Uterus (tissue), 2 donors: ENCODE data around the gene CEP89.

Experiments used
- POLR2A ChIP-seq, 2 donors: fragments of 450-650 bp; IDR thresholded peaks; one replicate each; pipeline ENCODE4 v1.6.1; 2016; ENCODE audit warnings: antibody characterized with exemption in 2 of 2, mild to moderate bottlenecking in 1 of 2, moderate library complexity in 1 of 2
- TF ChIP-seq, protein P1 (sequence below), 4 experiments: fragments of 200-600 bp in 2 of 4; fragments of 450-650 bp in 2 of 4; sonication (generic) in 2 of 4; IDR thresholded peaks; one replicate each; pipeline ENCODE4 v1.5.1; 2016 to 2019; ENCODE audit warnings: antibody characterized with exemption in 4 of 4, mild to moderate bottlenecking in 2 of 4, moderate library complexity in 1 of 4

DNA sequence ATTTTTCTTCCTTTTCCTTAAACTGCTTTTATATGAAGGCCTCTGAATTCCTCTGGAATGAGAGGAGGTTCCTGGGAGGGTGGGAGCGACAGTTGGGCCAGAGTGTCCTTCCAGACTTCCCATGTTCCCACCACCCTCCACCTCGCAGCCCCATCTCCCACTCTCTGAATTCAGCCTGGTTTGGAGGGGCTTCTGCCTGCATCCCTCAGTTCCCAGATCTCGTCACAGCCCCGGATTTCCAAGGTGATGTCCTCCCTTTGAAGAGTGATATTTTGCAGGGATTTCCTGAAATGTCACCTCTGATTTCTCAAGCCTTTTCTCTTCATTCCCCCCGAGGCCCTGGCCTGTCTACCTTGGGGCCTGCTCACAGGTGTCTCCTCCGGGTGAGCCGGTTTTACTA is 85.5 kb downstream of the CEP89 start:
- TF ChIP-seq, protein P1, sequence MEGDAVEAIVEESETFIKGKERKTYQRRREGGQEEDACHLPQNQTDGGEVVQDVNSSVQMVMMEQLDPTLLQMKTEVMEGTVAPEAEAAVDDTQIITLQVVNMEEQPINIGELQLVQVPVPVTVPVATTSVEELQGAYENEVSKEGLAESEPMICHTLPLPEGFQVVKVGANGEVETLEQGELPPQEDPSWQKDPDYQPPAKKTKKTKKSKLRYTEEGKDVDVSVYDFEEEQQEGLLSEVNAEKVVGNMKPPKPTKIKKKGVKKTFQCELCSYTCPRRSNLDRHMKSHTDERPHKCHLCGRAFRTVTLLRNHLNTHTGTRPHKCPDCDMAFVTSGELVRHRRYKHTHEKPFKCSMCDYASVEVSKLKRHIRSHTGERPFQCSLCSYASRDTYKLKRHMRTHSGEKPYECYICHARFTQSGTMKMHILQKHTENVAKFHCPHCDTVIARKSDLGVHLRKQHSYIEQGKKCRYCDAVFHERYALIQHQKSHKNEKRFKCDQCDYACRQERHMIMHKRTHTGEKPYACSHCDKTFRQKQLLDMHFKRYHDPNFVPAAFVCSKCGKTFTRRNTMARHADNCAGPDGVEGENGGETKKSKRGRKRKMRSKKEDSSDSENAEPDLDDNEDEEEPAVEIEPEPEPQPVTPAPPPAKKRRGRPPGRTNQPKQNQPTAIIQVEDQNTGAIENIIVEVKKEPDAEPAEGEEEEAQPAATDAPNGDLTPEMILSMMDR (IDR thresholded peaks at IDR 0.05), result no peak
- no peak for TF ChIP-seq POLR2A (IDR thresholded peaks at IDR 0.05)
